Astrocyte of the spinal cord (primary cell): ENCODE results near the gene MTX1.
"Not testable (repeated sequence)": the region's sequence is repeated elsewhere in the genome, so short reads cannot be mapped to it uniquely, and the experiment has no call there.

Source experiments
- DNase-seq: peaks from one replicate; pipeline ENCODE4 v3.0.0; 2011; ENCODE audit warnings: low read depth, low spot score
- H3K4me3 ChIP-seq: 2 replicates; pipeline ENCODE4 v1.5.1; 2011; ENCODE audit warnings: low read depth, mild to moderate bottlenecking, low read length, moderate library complexity
- CTCF ChIP-seq: IDR thresholded peaks from 2 replicates; pipeline ENCODE4 v1.5.1; 2012; ENCODE audit warnings: low read depth, mild to moderate bottlenecking, low read length, inconsistent platforms
- in situ Hi-C: cut with HindIII; loops from 2 replicates; pipeline ENCODE4 v1.10.0; 2017; ENCODE audit warnings: low sequenced_read_pairs

MTX1 gene

GRCh38 chr1:155186067-155186793 lies 22.3 kb upstream of the MTX1 start:
- in situ Hi-C loops, result no loop called here
- no peak for DNase-seq
- H3K4me3 ChIP-seq, result no peak overlapping the region
- no peak for TF ChIP-seq CTCF

- no peak for DNase-seq
- in situ Hi-C loops, result no loop called here
- no peak overlapping the region for H3K4me3 ChIP-seq
- TF ChIP-seq CTCF, result no peak
Observed at GRCh38 chr1:155186794-155187455, 21.6 kb upstream of the MTX1 start.

- DNase-seq, result no peak
- TF ChIP-seq CTCF, result no peak
- no peak overlapping the region for H3K4me3 ChIP-seq
- in situ Hi-C loops, result no loop called here
Observed at GRCh38 chr1:155187456-155187891, 21.0 kb upstream of the MTX1 start.

- in situ Hi-C loops, result no loop called here
- H3K4me3 ChIP-seq, result no peak overlapping the region
- DNase-seq, result no peak
- no peak for TF ChIP-seq CTCF
Observed at GRCh38 chr1:155188268-155188667, 20.2 kb upstream of the MTX1 start.

GRCh38 chr1:155189926-155190325 lies 18.6 kb upstream of the MTX1 start:
- DNase-seq, H3K4me3 ChIP-seq, in situ Hi-C loops: not testable (repeated sequence)

- no peak for DNase-seq
- TF ChIP-seq CTCF, result no peak
- in situ Hi-C loops, result no loop called here
- no peak overlapping the region for H3K4me3 ChIP-seq
Observed at GRCh38 chr1:155191904-155192303, 16.6 kb upstream of the MTX1 start.
